GM12874 (cell line): ENCODE results near the gene TNIK.

Experiments
- TF ChIP-seq, protein P1 (sequence below): IDR thresholded peaks from 2 replicates; pipeline ENCODE4 v1.5.1; 2011; ENCODE audit warnings: low read depth, mild to moderate bottlenecking, control low read depth, low read length, moderate library complexity; ENCODE audit not compliant: insufficient read depth

The TNIK gene

DNA sequence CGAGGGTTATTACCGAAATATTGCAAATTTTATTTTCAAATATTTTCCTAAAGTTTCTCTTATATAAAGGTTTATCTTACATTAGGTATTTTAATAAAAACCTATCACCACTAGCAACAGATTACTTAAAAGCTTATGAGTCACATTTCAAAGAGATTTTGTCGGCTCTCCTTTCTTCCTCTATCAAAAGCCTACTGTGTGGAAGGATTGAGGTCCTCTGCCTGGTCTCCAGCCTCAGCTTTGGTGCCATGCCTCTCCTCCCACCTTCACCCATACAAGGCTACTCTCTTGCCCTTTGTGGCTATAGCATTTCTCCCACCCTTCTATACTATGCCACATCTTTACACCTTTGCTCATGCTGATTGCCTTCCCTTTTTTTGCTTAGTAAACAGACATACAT is 199.3 kb downstream of the TNIK start:
- TF ChIP-seq, protein P1, sequence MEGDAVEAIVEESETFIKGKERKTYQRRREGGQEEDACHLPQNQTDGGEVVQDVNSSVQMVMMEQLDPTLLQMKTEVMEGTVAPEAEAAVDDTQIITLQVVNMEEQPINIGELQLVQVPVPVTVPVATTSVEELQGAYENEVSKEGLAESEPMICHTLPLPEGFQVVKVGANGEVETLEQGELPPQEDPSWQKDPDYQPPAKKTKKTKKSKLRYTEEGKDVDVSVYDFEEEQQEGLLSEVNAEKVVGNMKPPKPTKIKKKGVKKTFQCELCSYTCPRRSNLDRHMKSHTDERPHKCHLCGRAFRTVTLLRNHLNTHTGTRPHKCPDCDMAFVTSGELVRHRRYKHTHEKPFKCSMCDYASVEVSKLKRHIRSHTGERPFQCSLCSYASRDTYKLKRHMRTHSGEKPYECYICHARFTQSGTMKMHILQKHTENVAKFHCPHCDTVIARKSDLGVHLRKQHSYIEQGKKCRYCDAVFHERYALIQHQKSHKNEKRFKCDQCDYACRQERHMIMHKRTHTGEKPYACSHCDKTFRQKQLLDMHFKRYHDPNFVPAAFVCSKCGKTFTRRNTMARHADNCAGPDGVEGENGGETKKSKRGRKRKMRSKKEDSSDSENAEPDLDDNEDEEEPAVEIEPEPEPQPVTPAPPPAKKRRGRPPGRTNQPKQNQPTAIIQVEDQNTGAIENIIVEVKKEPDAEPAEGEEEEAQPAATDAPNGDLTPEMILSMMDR: no peak

DNA sequence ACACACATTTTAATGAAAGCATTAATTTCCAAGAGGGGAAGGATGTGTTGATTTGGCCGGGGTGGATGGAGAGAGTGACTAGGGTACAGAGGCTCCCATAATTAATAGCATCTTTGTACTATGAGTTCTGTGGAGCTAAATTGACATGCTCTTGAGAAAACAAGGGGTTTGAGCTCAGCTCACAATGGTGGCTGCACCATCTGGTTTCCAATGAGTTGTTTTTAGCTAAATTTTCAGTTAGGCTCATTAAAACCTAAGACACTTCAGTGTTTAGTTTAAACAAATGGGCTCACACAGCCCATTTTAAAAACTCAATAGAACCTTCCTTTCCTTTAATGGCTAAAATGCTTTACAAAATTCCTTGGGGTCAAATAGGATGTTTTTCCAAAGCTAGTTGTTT is 199.7 kb downstream of the TNIK start:
- TF ChIP-seq, protein P1: no peak

DNA sequence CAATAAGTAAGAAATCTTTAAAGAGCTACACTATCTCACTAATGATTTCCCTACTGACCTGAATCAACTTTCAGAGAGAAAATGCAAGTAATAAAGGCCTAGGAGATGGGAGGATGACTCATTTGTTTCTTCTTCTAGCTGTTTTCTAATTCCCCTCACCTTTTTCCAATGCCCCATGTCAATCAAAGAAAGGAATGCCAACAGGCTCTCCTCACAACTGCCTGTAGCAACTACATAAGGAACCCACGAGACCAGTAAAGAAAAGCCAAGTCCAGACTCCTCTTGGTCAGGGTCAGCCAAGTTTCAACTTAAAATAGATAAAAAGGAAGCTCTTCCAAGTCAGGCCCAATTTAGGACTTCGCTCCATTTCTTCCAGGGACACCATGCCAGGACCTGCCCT is 201.9 kb downstream of the TNIK start:
- TF ChIP-seq, protein P1: no peak

DNA sequence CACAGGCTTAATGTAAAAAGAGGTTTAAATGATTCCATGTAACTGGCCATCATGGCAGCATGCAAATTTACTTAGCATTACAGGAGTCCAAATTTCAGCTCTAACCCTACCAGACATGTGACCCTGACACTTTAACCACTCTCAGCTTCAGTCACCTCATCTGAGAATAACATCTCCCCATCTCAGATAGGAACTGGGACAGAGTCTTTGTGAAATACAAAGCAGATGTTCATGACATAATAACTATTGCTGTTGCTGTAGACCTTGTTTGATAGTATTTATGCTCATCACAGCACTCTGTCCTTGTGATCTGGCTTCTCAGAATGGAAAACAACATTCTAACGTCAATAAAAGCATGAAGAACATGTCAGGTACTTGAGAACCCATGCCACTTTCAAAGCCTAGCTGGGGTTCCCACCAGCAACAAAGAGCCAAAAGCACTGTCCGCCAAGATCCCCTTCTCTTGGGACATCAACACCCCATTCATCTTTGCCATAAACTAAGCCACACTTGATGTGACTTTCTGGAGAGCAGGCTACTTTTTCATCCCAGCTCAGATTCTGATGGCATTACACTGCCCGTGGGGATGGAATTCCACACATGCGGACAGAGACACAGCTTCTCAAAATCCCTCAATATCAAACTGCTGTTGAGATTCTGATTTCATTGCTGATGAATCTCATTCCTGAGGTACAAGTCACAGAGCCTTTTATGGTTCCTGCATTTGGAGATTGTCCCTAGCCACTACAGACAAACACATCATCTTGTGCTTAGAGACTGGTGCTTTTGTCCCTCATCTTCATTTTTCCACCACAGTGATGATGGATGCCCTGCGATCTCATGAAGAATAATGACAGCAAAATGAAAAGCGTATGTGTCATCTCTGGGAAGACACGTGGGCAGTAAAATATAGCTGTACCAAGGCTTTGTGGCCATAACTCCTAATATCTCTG is 202.7 kb downstream of the TNIK start:
- TF ChIP-seq, protein P1: no peak

DNA sequence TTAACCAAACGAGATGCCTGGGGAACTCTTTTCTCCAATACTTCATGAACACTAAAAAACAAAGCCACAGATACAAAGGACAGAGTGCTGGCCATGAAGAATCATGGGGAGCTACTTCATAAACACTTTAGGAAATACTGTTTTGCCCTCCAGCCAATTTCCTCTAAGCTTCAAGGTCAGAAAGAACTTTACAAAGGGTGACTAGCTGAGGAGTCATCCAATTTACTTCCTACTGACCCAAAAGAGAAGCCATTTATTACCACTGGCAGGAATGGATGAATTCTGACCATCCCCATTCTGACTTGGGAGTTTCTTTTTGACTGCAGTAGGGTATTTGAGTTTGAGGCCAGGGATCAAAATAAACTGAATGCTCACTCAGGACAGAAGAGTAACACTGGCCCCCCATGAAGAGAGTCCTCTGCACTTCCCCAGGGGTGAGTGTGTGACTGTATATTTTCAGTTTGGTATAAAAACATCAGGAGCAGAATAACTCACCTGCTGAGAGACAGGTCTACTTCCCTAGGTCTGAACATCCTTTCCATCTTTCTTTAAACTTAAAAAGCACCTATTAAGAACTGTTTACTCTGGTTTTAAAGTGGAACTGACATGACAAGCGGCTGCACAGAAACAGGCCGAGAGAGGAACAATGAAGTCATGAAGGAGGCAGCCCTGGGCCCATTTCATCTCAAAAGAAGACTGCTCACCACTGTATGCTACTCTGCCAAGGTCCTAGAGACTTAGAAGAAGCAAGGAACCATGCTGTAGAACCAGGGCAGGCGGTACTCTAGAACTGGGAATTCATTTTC is 203.6 kb downstream of the TNIK start:
- TF ChIP-seq, protein P1: no peak

DNA sequence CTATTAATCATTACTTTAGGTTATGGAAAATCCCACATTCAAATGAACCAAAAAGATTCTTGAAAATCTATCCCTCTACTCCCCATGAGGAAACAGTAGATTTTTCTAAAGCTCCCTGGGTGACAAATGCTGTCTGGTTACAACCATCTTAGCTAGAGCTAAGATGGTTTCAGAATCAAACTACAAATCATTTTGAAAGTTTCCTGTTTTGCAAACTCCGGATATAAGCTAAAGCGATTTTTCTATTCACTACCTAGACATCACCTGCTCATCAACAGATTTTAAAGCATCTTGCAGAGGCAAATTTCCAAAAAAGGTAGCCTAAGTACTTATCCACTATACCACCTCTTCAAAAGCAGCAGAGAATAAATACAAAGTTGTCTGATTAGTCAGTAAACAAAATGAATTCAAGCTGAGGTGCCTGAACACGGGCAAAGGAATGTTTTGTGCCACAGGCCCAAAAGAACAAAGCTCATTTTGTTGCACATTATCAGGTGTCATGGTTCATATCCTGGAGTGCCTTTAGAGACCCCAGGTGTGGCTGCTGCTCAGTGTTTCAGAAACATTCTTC is 204.9 kb downstream of the TNIK start:
- TF ChIP-seq, protein P1: no peak

DNA sequence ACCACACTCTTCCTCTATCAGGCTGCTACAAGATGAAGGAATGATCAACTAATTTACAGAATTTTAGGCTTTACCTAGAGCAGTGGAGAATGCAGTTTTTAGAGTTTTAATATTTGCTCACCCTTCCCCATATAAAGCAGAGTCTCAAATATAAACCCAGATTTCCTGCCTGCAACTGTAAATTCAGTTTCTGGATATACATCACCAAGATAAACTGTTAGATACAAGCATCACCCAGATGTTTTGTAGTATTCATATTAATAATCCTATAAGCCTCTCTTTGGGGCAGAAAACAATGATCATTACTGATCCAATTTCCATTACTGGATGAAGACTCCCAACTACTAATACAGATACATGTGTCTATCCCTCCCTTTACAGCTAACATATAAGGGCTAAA is 205.9 kb downstream of the TNIK start:
- TF ChIP-seq, protein P1: no peak
